Chondrocyte (in vitro differentiated cells): ENCODE data around the gene KLF4. TPM values are rescaled to one million over a fixed set of nuclear protein-coding genes. Genes with fewer than 3 reads are reported as not detected.

ENCODE experiments used
- DNase-seq: peaks from one replicate; pipeline ENCODE4 v3.0.0; 2021; ENCODE audit warnings: mixed read lengths, low spot score
- H3K27ac Mint-ChIP-seq: one replicate; pipeline ENCODE4 v1.8.0; 2021; ENCODE audit warnings: mild to moderate bottlenecking, moderate library complexity, mixed read lengths; ENCODE audit not compliant: unreplicated experiment
- H3K27me3 Mint-ChIP-seq: 2 replicates; pipeline ENCODE4 v1.8.0; 2021; ENCODE audit warnings: low read depth, mixed read lengths
- H3K36me3 Mint-ChIP-seq: 2 replicates; pipeline ENCODE4 v1.8.0; 2021; ENCODE audit warnings: low read depth, mixed read lengths
- H3K4me1 Mint-ChIP-seq: 2 replicates; pipeline ENCODE4 v1.8.0; 2021; ENCODE audit warnings: low read depth, mild to moderate bottlenecking, mixed read lengths
- H3K4me3 Mint-ChIP-seq: one replicate; pipeline ENCODE4 v1.8.0; 2021; ENCODE audit warnings: mild to moderate bottlenecking, moderate library complexity, mixed read lengths; ENCODE audit not compliant: unreplicated experiment
- H3K9me3 Mint-ChIP-seq: 2 replicates; pipeline ENCODE4 v1.8.0; 2021; ENCODE audit warnings: low read depth, mixed read lengths
- total RNA-seq: library from RNA; stranded (reverse); gene quantifications from 3 replicates; pipeline ENCODE4 v1.2.1, GENCODE V29; 2021
- TF ChIP-seq, protein P1 (sequence below): fragments of 200-600 bp; sonication (generic); IDR thresholded peaks from 2 replicates; pipeline ENCODE4 v1.5.0; 2021; ENCODE audit warnings: antibody characterized with exemption, mild to moderate bottlenecking, moderate library complexity

Gene KLF4
- total RNA-seq, 1 donor from 2014 or later = 36.0 TPM

DNA sequence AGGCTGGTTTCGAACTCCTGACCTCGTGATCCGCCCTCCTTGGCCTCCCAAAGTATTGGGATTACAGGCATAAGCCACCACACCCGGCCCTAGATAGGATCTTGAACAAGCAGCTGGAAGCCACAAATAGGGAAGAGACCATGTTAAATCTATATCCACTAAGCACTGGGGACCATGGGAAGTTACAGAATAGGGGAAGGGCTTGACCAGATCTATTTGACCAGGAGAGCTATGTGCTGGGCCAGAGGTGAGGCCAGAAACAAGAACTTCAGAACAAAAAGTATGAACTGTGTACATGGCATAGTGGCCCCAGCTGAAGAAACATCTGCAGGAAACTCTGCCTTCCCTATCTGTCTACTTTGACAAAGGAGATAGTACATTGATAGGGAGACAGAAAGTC is 10.8 kb downstream of the KLF4 start:
- Mint-ChIP-seq H3K4me3 (no peak overlapping the region), H3K27me3 (peaks cover 3% of the 10 kb centered on the region), H3K36me3 (no peaks in the 10 kb centered on the region), H3K9me3 (no peaks in the 10 kb centered on the region), H3K27ac (no peak overlapping the region), H3K4me1 (peaks cover 15% of the 10 kb centered on the region)
- TF ChIP-seq, protein P1, sequence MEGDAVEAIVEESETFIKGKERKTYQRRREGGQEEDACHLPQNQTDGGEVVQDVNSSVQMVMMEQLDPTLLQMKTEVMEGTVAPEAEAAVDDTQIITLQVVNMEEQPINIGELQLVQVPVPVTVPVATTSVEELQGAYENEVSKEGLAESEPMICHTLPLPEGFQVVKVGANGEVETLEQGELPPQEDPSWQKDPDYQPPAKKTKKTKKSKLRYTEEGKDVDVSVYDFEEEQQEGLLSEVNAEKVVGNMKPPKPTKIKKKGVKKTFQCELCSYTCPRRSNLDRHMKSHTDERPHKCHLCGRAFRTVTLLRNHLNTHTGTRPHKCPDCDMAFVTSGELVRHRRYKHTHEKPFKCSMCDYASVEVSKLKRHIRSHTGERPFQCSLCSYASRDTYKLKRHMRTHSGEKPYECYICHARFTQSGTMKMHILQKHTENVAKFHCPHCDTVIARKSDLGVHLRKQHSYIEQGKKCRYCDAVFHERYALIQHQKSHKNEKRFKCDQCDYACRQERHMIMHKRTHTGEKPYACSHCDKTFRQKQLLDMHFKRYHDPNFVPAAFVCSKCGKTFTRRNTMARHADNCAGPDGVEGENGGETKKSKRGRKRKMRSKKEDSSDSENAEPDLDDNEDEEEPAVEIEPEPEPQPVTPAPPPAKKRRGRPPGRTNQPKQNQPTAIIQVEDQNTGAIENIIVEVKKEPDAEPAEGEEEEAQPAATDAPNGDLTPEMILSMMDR = no peak
- no peak for DNase-seq

DNA sequence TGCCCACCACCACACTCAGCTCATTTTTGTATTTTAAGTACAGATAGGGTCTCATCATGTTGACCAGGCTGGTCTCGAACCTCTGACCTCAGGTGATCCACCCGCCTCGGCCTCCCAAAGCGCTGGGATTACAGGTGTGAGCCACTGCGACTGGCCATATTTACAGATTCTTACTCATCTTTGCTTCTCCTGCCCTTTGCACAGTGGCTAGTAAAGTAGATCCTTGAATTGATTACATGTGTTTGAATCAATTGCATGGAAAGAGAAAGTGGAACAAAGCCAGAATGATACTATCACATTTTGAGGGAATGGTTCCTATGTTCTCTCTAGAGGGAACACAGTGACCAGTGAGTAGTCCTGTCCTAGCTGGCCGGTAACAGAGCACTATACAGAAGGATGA is 15.4 kb downstream of the KLF4 start:
- H3K9me3 Mint-ChIP-seq = no peaks in the 10 kb centered on the region
- TF ChIP-seq, protein P1 = no peak
- H3K27ac Mint-ChIP-seq = no peak overlapping the region
- H3K27me3 Mint-ChIP-seq = peaks cover 3% of the 10 kb centered on the region
- no peak for DNase-seq
- H3K36me3 Mint-ChIP-seq = no peaks in the 10 kb centered on the region
- no peak overlapping the region for H3K4me3 Mint-ChIP-seq
- H3K4me1 Mint-ChIP-seq = no peaks in the 10 kb centered on the region

DNA sequence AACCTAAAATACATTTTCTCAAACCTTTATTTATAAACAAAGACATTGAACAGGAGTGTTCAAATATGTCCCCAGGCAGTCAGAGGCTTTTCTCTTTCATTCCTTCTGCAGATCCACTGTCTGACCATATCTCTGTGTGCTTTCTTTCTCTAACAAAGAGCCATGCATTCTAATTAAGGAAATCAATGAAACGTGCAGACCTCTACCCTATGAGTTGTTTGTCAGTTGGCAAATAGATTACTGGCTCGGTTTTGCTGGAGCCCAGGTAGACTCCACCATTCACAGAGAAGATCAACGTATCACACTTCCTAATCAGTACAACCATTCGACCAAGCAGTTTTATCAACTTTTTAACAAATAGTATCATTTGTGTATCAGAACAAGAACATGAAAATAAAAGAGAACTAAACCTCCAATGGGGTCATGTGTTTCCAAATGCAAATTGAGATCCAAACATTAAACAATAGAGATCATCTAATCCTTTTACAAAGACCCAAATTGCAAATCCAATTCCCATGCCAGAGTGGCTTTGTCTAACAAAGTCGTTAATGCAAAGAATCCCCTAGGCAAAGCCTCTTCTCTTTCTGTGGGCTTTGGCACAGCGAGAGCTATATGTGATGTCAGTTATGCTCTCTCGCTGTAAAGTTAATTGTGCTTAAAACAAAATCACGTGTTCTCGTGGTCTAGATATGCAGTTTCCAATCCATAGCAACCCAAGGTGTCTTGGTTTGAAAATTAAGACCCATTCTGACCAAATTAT is 16.8 kb downstream of the KLF4 start:
- Mint-ChIP-seq H3K27me3 (peaks cover 1% of the 10 kb centered on the region), H3K4me1 (no peaks in the 10 kb centered on the region), H3K36me3 (no peaks in the 10 kb centered on the region), H3K27ac (no peak overlapping the region), H3K9me3 (no peaks in the 10 kb centered on the region), H3K4me3 (no peak overlapping the region)
- DNase-seq = no peak
- TF ChIP-seq, protein P1 = no peak

DNA sequence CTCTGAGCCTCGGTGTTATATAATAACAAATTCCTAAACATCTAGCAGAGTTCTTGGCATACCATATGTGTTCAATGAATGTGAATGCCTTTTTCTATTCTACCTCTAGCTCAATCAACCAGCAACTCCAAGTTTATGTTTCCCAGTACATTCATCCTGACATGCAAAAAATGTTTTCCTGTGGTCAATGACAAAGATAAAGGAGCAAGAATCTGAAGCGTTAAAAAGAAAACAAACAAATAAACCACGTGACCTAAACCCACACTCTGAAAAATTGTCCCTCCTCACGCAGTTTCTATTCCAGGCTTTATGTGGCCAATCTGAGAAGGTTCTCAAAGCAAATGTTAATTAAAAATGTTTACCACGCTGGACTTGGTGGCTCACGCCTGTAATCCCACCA is 18.0 kb downstream of the KLF4 start:
- DNase-seq = no peak
- peaks cover 1% of the 10 kb centered on the region for H3K27me3 Mint-ChIP-seq
- no peaks in the 10 kb centered on the region for H3K36me3 Mint-ChIP-seq
- H3K9me3 Mint-ChIP-seq = no peaks in the 10 kb centered on the region
- no peak overlapping the region for H3K4me3 Mint-ChIP-seq
- H3K27ac Mint-ChIP-seq = no peak overlapping the region
- no peaks in the 10 kb centered on the region for H3K4me1 Mint-ChIP-seq
- TF ChIP-seq, protein P1 = no peak

DNA sequence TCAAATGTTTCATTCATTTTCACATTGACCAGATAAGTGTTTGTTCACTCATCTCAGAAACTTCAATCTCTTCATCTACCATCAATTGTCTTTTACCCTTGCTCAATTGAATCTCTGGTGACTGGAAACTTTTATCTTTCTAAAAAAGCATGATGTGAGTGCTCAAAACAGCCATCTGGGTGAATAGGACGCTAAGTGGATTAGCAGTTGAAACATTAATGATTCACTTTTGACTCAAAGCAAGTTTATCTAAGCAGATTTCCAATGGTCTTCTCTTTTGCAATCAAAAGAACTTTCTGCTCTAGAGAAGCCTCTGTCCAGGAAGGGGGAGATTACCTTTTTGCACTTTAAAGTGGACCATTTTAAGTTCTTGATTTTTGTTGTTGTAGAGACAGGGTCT is 22.2 kb downstream of the KLF4 start:
- Mint-ChIP-seq H3K4me3 (no peak overlapping the region), H3K27ac (no peak overlapping the region), H3K4me1 (peaks cover 10% of the 10 kb centered on the region), H3K36me3 (no peaks in the 10 kb centered on the region), H3K27me3 (no peaks in the 10 kb centered on the region), H3K9me3 (no peaks in the 10 kb centered on the region)
- no peak for DNase-seq
- TF ChIP-seq, protein P1 = no peak
